ENCODE measurements around the gene ATG4D. TPM values are rescaled to one million over a fixed set of nuclear protein-coding genes. Genes with fewer than 3 reads are reported as not detected.
A peak's percentile ranks its signal among the peaks of the same experiment; 100 is the strongest.

ATG4D gene
- total and polyA plus RNA-seq, 10 of the 15 experiments (the other 5 are each of a cell fraction or from before 2014, with no cell fraction given), result 0.39 to 28.7 (median 13.4) TPM

GRCh38 chr19:10566408-10566657, 22.6 kb downstream of the ATG4D start (continued):
- TF ChIP-seq E2F8 (IDR thresholded peaks at IDR 0.05; ENCODE audit: low read depth, partially characterized antibody) (no peak), SKIL (IDR thresholded peaks at IDR 0.05; ENCODE audit: low read depth, poor library complexity, severe bottlenecking) (peak; percentile 37), JUND (IDR thresholded peaks at IDR 0.05; ENCODE audit: low read depth, low read length) (no peak), EZH2 (IDR thresholded peaks at IDR 0.05; ENCODE audit: borderline replicate concordance, control insufficient read depth, low read depth, low read length) (no peak), ASH2L (IDR thresholded peaks at IDR 0.05; ENCODE audit: borderline replicate concordance, low read depth) (no peak), ZNF687 (IDR thresholded peaks at IDR 0.05) (no peak), SMARCA5 (IDR thresholded peaks at IDR 0.05) (peak; percentile 79; the same call in 1 of the 2 replicates), MYB (IDR thresholded peaks at IDR 0.05; ENCODE audit: borderline replicate concordance, low read depth, low read length) (no peak), CHD1 (IDR thresholded peaks at IDR 0.05; ENCODE audit: low read depth, low read length) (no peak), SMAD5 (IDR thresholded peaks at IDR 0.05; ENCODE audit: low read depth) (no peak), MEF2B (IDR thresholded peaks at IDR 0.05; ENCODE audit: partially characterized antibody, poor library complexity, severe bottlenecking) (peak; percentile 67), DPF2 (IDR thresholded peaks at IDR 0.05) (no peak), ZNF592 (IDR thresholded peaks at IDR 0.05) (no peak), STAT3 (IDR thresholded peaks at IDR 0.05; ENCODE audit: low read depth, low read length) (no peak), LARP7 (IDR thresholded peaks at IDR 0.05) (no peak; the same call in 1 of the 2 replicates), SPI1 (IDR thresholded peaks at IDR 0.05; ENCODE audit: borderline replicate concordance, insufficient read depth, low read depth, low read length) (no peak), ZNF384 (IDR thresholded peaks at IDR 0.05; ENCODE audit: borderline replicate concordance, low read depth, low read length) (no peak), IKZF2 (IDR thresholded peaks at IDR 0.05) (peak in 1 of 2 experiments; percentile 29; a peak in 2 of 4 replicates)

All from GM12878 (cell line).